Panc1 (cell line): ENCODE results near the gene COQ5.

ENCODE experiments used
- TCF7L2 ChIP-seq: IDR thresholded peaks from 2 replicates; pipeline ENCODE4 v1.6.1; 2011; ENCODE audit warnings: mild to moderate bottlenecking, low read depth, low read length, inconsistent platforms
- TF ChIP-seq, protein P1 (sequence below): fragments of 450-650 bp; IDR thresholded peaks from 2 replicates; pipeline ENCODE4 v1.5.1; 2017; ENCODE audit warnings: mild to moderate bottlenecking
- TF ChIP-seq, protein P2 (sequence below), 2 experiments: IDR thresholded peaks; 2 replicates each; pipeline ENCODE4 v1.6.1; 2011 to 2012; ENCODE audit warnings: low read depth in 2 of 2, control low read depth in 1 of 2, low read length in 1 of 2, mild to moderate bottlenecking in 1 of 2, moderate library complexity in 1 of 2; ENCODE audit not compliant: insufficient read depth in 1 of 2

DNA sequence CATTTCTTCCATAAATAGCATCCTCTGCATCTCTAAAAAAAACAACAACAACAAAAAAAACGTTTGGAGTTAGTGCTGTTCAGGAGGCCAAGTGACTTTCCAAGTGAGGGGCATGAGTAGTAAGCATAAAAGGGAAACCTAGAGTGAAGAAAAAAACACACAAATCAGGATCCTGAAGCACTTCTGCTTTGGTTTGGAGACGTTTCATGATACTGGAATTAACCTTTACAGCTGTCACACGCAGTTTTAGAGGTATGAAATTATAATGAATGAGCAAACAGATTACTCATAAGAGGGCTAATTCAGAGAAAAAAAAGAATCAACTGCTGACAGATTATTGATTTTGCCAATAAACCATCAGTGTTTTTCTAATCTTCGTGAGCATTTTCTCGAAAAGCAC is 63.2 kb downstream of the COQ5 start:
- TF ChIP-seq, protein P1, sequence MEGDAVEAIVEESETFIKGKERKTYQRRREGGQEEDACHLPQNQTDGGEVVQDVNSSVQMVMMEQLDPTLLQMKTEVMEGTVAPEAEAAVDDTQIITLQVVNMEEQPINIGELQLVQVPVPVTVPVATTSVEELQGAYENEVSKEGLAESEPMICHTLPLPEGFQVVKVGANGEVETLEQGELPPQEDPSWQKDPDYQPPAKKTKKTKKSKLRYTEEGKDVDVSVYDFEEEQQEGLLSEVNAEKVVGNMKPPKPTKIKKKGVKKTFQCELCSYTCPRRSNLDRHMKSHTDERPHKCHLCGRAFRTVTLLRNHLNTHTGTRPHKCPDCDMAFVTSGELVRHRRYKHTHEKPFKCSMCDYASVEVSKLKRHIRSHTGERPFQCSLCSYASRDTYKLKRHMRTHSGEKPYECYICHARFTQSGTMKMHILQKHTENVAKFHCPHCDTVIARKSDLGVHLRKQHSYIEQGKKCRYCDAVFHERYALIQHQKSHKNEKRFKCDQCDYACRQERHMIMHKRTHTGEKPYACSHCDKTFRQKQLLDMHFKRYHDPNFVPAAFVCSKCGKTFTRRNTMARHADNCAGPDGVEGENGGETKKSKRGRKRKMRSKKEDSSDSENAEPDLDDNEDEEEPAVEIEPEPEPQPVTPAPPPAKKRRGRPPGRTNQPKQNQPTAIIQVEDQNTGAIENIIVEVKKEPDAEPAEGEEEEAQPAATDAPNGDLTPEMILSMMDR = no peak
- TF ChIP-seq, protein P2, sequence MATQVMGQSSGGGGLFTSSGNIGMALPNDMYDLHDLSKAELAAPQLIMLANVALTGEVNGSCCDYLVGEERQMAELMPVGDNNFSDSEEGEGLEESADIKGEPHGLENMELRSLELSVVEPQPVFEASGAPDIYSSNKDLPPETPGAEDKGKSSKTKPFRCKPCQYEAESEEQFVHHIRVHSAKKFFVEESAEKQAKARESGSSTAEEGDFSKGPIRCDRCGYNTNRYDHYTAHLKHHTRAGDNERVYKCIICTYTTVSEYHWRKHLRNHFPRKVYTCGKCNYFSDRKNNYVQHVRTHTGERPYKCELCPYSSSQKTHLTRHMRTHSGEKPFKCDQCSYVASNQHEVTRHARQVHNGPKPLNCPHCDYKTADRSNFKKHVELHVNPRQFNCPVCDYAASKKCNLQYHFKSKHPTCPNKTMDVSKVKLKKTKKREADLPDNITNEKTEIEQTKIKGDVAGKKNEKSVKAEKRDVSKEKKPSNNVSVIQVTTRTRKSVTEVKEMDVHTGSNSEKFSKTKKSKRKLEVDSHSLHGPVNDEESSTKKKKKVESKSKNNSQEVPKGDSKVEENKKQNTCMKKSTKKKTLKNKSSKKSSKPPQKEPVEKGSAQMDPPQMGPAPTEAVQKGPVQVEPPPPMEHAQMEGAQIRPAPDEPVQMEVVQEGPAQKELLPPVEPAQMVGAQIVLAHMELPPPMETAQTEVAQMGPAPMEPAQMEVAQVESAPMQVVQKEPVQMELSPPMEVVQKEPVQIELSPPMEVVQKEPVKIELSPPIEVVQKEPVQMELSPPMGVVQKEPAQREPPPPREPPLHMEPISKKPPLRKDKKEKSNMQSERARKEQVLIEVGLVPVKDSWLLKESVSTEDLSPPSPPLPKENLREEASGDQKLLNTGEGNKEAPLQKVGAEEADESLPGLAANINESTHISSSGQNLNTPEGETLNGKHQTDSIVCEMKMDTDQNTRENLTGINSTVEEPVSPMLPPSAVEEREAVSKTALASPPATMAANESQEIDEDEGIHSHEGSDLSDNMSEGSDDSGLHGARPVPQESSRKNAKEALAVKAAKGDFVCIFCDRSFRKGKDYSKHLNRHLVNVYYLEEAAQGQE (IDR thresholded peaks at IDR 0.05; ENCODE audit: insufficient read depth in 1 of 2, low read depth in 2 of 2, low read length in 1 of 2) = no peak
- TF ChIP-seq TCF7L2 = no peak
